K562 (cell line): ENCODE data around the gene CALD1. TPM values are rescaled to one million over a fixed set of nuclear protein-coding genes. Genes with fewer than 3 reads are reported as not detected.

ENCODE experiments used
- ATAC-seq: fragments of 200-7000 bp; cut with Tn5 transposase; 3 replicates; pipeline ENCODE4 v1.9.1; 2020; ENCODE audit warnings: moderate library complexity
- BruUV-seq: library from RNA; stranded (reverse); fragments of 400-500 nt; replicated peaks from 2 replicates; lab custom pipeline; 2021; lab: Mats Ljungman, UMichigan
- CTCF ChIA-PET: fragments of 300-600 bp; formaldehyde crosslinking; extraction: SDS; loops from one replicate; lab custom pipeline; 2021; ENCODE audit warnings: low intra/inter-chr PET ratio; lab: Yijun Ruan, JAX
- POLR2A ChIA-PET: fragments of 300-600, 350-650 bp; sonication (Branson Sonifier 250); formaldehyde crosslinking; extraction: SDS; loops from one replicate; lab custom pipeline; 2021; ENCODE audit warnings: antibody characterized with exemption, inconsistent platforms; lab: Yijun Ruan, JAX
- DNase-seq, 4 experiments: peaks; one replicate each; pipeline versions ENCODE4 v3.0.0 to v3.0.0-alpha.2; 2011 to 2018; ENCODE audit warnings: low spot score in 3 of 4, mixed read lengths in 3 of 4; ENCODE audit errors: extremely low read depth in 1 of 4
- FAIRE-seq: peaks from 2 replicates; lab custom pipeline; 2011; peaks lifted over from hg19 to GRCh38; lab: Jason Lieb, UNC
- H2AFZ ChIP-seq: 2 replicates; pipeline ENCODE4 v1.6.0; 2011; ENCODE audit warnings: low read depth, low read length, control low read depth, inconsistent platforms
- H3K27ac ChIP-seq: fragments of 200-600 bp; 3 replicates; pipeline ENCODE4 v1.8.0; 2011; ENCODE audit warnings: low read depth, mild to moderate bottlenecking, control low read depth, inconsistent platforms, low read length, moderate library complexity, mixed read lengths; ENCODE audit errors: extremely low read depth
- H3K27me3 ChIP-seq, 2 experiments: fragments of 300-600 bp in 1 of 2; 2 replicates in 1 of 2; 3 replicates in 1 of 2; pipeline versions ENCODE4 v1.6.0 to v1.8.0; 2011; ENCODE audit warnings: inconsistent platforms in 2 of 2, low read length in 2 of 2, mild to moderate bottlenecking in 1 of 2, mixed read lengths in 1 of 2, moderate library complexity in 1 of 2; ENCODE audit not compliant: control insufficient read depth in 2 of 2, insufficient read depth in 2 of 2
- H3K36me3 ChIP-seq: fragments of 300-600 bp; 3 replicates; pipeline ENCODE4 v1.8.0; 2011; ENCODE audit warnings: mild to moderate bottlenecking, low read length, inconsistent platforms; ENCODE audit not compliant: control insufficient read depth, insufficient read depth
- H3K4me1 ChIP-seq, 2 experiments: fragments of 200-600 bp in 1 of 2; replicated peaks in 1 of 2; 2 replicates in 1 of 2; 3 replicates in 1 of 2; pipeline versions ENCODE4 v1.5.1 to v1.8.0; 2011; ENCODE audit warnings: inconsistent platforms in 2 of 2, low read length in 2 of 2, mild to moderate bottlenecking in 1 of 2, mixed read lengths in 1 of 2, moderate library complexity in 1 of 2; ENCODE audit not compliant: control insufficient read depth in 2 of 2, insufficient read depth in 2 of 2
- H3K4me2 ChIP-seq: 2 replicates; pipeline ENCODE4 v1.6.1; 2011; ENCODE audit warnings: low read length, control low read depth, inconsistent platforms, mixed read lengths; ENCODE audit not compliant: insufficient read depth
- H3K4me3 ChIP-seq: fragments of 200-600 bp; sonication (generic), shearing (Covaris generic); 2 replicates; pipeline ENCODE4 v1.5.1; 2016; ENCODE audit warnings: control low read depth, inconsistent platforms
- H3K79me2 ChIP-seq: fragments of 200-600 bp; 3 replicates; pipeline ENCODE4 v1.8.0; 2011; ENCODE audit warnings: low read length, inconsistent platforms; ENCODE audit not compliant: control insufficient read depth, insufficient read depth
- H3K9ac ChIP-seq, 2 experiments: 2 replicates each; pipeline versions ENCODE4 v1.6.0 to v1.6.1; 2011; ENCODE audit warnings: low read depth in 2 of 2, low read length in 2 of 2, control low read depth in 1 of 2, inconsistent platforms in 1 of 2, mild to moderate bottlenecking in 1 of 2, mixed read lengths in 1 of 2; ENCODE audit not compliant: insufficient read depth in 1 of 2
- H3K9me1 ChIP-seq: one replicate; pipeline ENCODE4 v1.6.0; 2011; ENCODE audit warnings: inconsistent platforms, mild to moderate bottlenecking, low read length, moderate library complexity; ENCODE audit not compliant: control insufficient read depth, insufficient read depth
- H3K9me3 ChIP-seq: replicated peaks from 2 replicates; pipeline ENCODE4 v1.5.1; 2011; ENCODE audit warnings: low read depth, low read length, inconsistent platforms; ENCODE audit not compliant: control insufficient read depth, insufficient read depth
- H4K20me1 ChIP-seq: replicated peaks from 2 replicates; pipeline ENCODE4 v1.6.1; 2011; ENCODE audit warnings: low read length, inconsistent platforms, mixed read lengths; ENCODE audit not compliant: control insufficient read depth, insufficient read depth
- CREBBP ChIP-seq: IDR thresholded peaks from one replicate; pipeline ENCODE4 v1.6.1; 2012; ENCODE audit warnings: low read depth, mild to moderate bottlenecking, control low read depth, inconsistent platforms, low read length
- CTBP1 ChIP-seq: fragments of 450-650 bp; IDR thresholded peaks from 2 replicates; pipeline ENCODE4 v1.6.1; 2016; ENCODE audit warnings: borderline replicate concordance
- DIDO1 ChIP-seq: fragments of 450-650 bp; IDR thresholded peaks from 2 replicates; pipeline ENCODE4 v1.6.1; 2016; ENCODE audit warnings: low read depth, missing biosample characterization, missing genetic modification characterization
- FUS ChIP-seq: fragments of 200-400 bp; formaldehyde crosslinking; optimal IDR thresholded peaks from 2 replicates; pipeline ENCODE3; 2017; ENCODE audit warnings: low read depth, low read length
- MEF2A ChIP-seq: IDR thresholded peaks from 2 replicates; pipeline ENCODE4 v1.6.1; 2011; ENCODE audit warnings: low read depth, mild to moderate bottlenecking, low read length, moderate library complexity; ENCODE audit not compliant: control insufficient read depth
- YY1 ChIP-seq, 3 experiments: IDR thresholded peaks; 2 replicates each; pipeline ENCODE4 v1.6.1; 2011; ENCODE audit warnings: low read length in 2 of 3, mild to moderate bottlenecking in 2 of 3, moderate library complexity in 2 of 3, borderline replicate concordance in 1 of 3, control low read depth in 1 of 3, low read depth in 1 of 3; ENCODE audit not compliant: insufficient read depth in 3 of 3, insufficient replicate concordance in 2 of 3, control insufficient read depth in 1 of 3, insufficient read length in 1 of 3; ENCODE audit errors: extremely low read depth in 1 of 3
- WGBS: fragments of 100-300 bp; shearing (Covaris generic); methylation state at CpG from one replicate; pipeline ENCODE4 v1.1.6; 2016; ENCODE audit warnings: low coverage, mixed read lengths; ENCODE audit not compliant: insufficient coverage; ENCODE audit errors: missing lambda C conversion rate; 5-methylcytosine and 5-hydroxymethylcytosine counted together
- in situ Hi-C: fragments of 300-500 bp; cut with MboI; formaldehyde crosslinking; loops from 4 replicates; pipeline ENCODE4 v1.15.0; 2018; ENCODE audit warnings: inconsistent platforms, mixed read lengths
- intact Hi-C: fragments of 100-400 bp; cut with micrococcal nuclease; formaldehyde crosslinking; loops from 2 replicates; pipeline ENCODE4 v1.14.2; 2022
- polyA plus RNA-seq, 8 experiments: library from polyadenylated mRNA; depleted of rRNA in 4 of 8; stranded (reverse) in 5 of 8; unstranded in 3 of 8; fragments of >200 nt; fragmentation: Nextera tagmentation in 2 of 8; fragmentation: Illumina TruSeq in 1 of 8; extraction: Ambion mirVana in 2 of 8; extraction: Trizol in 1 of 8; gene quantifications; 2 replicates each; pipeline versions ENCODE4 v1.2.1 to v1.2.3, GENCODE V29; 2011 to 2014; ENCODE audit warnings: inconsistent platforms in 1 of 8, missing spikeins in 1 of 8
- total RNA-seq, 7 experiments: library from RNA; depleted of rRNA in 6 of 7; stranded (reverse); fragments of >200 nt in 6 of 7; fragmentation: Illumina TruSeq in 2 of 7; extraction: Trizol in 2 of 7; gene quantifications; 2 replicates each; pipeline versions ENCODE4 v1.2.1 to v1.2.3, GENCODE V29; 2011 to 2021; ENCODE audit warnings: low replicate concordance in 1 of 7

The CALD1 gene
- total and polyA plus RNA-seq, 9 of the 15 experiments (the other 6 are each of a cell fraction or from before 2014, with no cell fraction given) = 0.40 TPM; not detected in 8

GRCh38 chr7:134910214-134910890 is 130.9 kb downstream of the CALD1 start:
- no peaks in the 10 kb centered on the region for H3K9me1 ChIP-seq
- no peaks in the 10 kb centered on the region for H3K36me3 ChIP-seq
- H3K79me2 ChIP-seq = no peaks in the 10 kb centered on the region
- DNase-seq (no peak), ATAC-seq (no peak), FAIRE-seq (no peak)
- BruUV-seq = no TSS peak
- no peak overlapping the region for H3K4me3 ChIP-seq
- intact Hi-C loops = no loop called here
- no peak overlapping the region for H3K4me2 ChIP-seq
- TF ChIP-seq CTBP1 = no peak
- TF ChIP-seq MEF2A = no peak
- no peak overlapping the region for H3K27ac ChIP-seq
- no peaks in the 10 kb centered on the region for H3K4me1 ChIP-seq
- no peak overlapping the region for H3K9ac ChIP-seq
- in situ Hi-C loops = no loop called here
- ChIA-PET POLR2A (interaction anchor here (0.7 kb wide), 1 partner anchor 10 kb away, joined by 3 read pairs; no protein-coding TSS in a partner anchor), CTCF (no interaction called here)
- 0% methylated on average over 4 of the region's 4 CpGs for WGBS
- no peaks in the 10 kb centered on the region for H4K20me1 ChIP-seq
- H3K27me3 ChIP-seq = peaks cover 5 to 9% of the 10 kb centered on the region in 2 experiments; a peak in 3 of 5 replicates
- no peaks in the 10 kb centered on the region for H3K9me3 ChIP-seq
- no peak overlapping the region for H2AFZ ChIP-seq

- 1% methylated on average over 4 of the region's 4 CpGs for WGBS
- TF ChIP-seq FUS (no peak), DIDO1 (tag) (no peak), YY1 (IDR thresholded peaks at IDR 0.05; ENCODE audit: borderline replicate concordance in 1 of 3, control insufficient read depth in 1 of 3, extremely low read depth in 1 of 3, insufficient read depth in 3 of 3, insufficient read length in 1 of 3, insufficient replicate concordance in 2 of 3, low read depth in 1 of 3, low read length in 2 of 3) (no peak), CREBBP (peak; percentile 53)
- no peaks in the 10 kb centered on the region for H3K36me3 ChIP-seq
- no peaks in the 10 kb centered on the region for H3K79me2 ChIP-seq
- no peaks in the 10 kb centered on the region for H3K9me3 ChIP-seq
- no peaks in the 10 kb centered on the region for H3K4me1 ChIP-seq
- H4K20me1 ChIP-seq = no peaks in the 10 kb centered on the region
- H3K9ac ChIP-seq = no peak overlapping the region
- no peak overlapping the region for H3K27ac ChIP-seq
- ATAC-seq (no peak), DNase-seq (no peak), FAIRE-seq (no peak)
- POLR2A ChIA-PET = no interaction called here
- no peak overlapping the region for H3K4me3 ChIP-seq
- H3K27me3 ChIP-seq = peaks cover 5 to 7% of the 10 kb centered on the region in 2 experiments; a peak in 3 of 5 replicates
- H2AFZ ChIP-seq = no peak overlapping the region
- CTCF ChIA-PET = no interaction called here
- no peaks in the 10 kb centered on the region for H3K9me1 ChIP-seq
- intact Hi-C loops = no loop called here
- no peak overlapping the region for H3K4me2 ChIP-seq
- in situ Hi-C loops = no loop called here
- BruUV-seq = no TSS peak
These were observed 131.5 kb downstream of the CALD1 start for GRCh38 chr7:134910968-134911367.
